Islet of Langerhans (tissue), 1 donor: Measurements from ENCODE around the gene RYR2.

Experiments used
- FAIRE-seq: peaks from one replicate; lab custom pipeline; 2011; peaks lifted over from hg19 to GRCh38; lab: Jason Lieb, UNC

RYR2 gene

DNA sequence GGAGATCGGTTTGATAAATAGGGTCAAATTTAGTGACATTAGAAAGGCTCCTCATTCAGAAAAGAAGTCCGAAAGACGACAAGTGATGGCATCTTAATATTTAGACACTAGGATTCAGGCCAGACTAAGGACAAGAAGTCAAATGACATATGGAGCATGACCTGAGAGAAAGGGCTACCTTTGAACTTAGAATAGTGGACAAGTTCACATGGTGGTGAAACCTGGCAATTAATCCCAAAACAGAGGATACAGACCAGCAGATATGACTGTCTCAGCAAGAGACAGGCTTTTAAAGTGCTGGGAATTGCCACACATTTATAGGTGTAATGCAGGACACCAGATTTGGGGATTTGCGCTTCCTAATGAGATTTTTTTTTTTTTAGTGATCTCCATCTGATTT is 703.6 kb downstream of the RYR2 start:
- FAIRE-seq: no peak

DNA sequence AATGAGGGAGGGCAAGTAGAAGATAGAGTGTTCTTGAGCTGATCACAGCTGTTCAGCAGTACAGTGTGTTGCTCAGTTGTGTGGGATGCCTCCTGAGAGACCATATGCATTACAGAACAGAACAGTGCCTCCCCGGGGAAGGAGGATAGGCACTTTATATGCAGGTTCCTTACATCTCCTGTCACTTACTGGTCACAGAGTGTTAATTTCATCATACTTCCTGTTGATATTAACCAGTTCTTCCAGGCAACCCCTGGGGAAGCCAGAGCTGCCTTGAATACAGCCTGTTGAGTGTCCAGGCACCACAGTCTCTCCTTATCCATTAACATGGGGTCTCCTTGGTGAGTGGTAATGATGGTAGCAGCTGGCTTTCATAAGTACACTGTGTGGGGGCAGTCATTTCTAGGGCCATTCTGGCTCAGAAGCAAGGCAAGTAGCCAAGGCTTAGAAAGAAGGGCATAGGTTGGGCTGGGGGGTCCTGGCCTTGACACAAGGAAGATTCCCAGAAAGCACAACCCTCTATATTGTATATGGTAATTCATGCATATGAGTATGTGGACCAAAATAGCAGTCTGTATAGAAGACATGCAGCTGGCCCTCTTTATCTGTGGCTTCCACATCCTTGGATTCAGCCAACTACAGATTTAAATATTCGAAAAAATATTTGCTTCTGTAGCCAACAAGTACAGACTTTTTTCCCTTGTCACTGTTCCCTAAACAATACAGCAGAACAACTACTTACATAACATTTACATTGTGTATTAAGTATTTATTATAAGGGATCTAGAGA is 706.4 kb downstream of the RYR2 start:
- FAIRE-seq: no peak

DNA sequence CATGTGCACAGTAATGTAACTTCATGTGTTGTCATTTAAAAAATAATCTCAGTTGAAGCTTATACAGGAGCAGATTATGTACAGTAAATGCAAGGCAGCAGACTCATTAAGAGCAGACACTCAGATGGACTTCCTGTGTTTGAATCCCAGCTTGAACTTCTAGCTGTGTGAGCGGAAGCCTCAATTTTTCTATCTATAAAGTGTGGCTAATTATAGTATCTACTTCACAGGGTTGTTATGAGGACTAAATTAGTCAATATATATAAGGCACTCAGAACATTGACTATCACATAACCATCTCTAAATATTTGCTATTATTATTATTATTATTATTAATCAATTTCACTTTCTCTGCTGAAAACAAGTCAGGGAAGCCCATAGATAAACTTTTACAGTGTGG is 707.1 kb downstream of the RYR2 start:
- no peak for FAIRE-seq

DNA sequence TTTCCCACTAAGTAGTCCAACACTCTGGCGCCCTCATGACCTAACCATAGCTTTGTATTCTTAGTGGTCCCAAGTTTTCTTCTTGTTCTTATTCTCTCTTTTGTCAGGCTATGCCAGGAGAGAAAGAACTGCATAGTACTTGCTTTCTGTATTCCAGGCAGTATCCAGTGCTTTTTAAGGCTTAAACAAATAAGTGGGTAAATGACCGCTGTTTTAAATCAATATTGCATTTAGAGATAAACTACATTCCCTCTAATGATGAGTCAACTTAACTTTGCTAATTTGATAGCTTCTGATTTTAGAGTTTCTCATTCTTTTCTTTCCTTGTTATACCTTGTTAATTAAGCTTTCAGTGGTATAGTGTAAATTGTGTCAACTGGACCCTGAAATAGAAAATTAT is 709.1 kb downstream of the RYR2 start:
- FAIRE-seq: no peak

DNA sequence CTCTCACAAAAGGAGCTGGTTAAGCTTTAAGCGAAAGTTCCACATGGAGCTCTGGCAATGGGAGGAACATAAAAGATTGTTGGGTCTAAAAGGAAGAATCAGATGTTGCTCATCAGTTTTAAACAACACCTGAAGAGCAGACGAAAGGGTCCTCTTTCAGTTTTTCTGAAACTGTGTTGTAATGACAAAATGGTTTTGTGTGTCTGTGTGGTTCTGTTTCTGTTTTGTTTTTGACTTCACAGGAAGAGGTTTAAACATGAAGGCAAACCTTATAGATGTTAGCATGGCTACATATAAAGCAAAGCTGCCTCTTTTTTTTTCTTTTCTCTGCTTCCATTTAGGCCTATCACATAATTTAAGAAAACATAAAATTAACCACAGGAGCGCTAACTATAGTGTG is 712.6 kb downstream of the RYR2 start:
- FAIRE-seq: no peak

DNA sequence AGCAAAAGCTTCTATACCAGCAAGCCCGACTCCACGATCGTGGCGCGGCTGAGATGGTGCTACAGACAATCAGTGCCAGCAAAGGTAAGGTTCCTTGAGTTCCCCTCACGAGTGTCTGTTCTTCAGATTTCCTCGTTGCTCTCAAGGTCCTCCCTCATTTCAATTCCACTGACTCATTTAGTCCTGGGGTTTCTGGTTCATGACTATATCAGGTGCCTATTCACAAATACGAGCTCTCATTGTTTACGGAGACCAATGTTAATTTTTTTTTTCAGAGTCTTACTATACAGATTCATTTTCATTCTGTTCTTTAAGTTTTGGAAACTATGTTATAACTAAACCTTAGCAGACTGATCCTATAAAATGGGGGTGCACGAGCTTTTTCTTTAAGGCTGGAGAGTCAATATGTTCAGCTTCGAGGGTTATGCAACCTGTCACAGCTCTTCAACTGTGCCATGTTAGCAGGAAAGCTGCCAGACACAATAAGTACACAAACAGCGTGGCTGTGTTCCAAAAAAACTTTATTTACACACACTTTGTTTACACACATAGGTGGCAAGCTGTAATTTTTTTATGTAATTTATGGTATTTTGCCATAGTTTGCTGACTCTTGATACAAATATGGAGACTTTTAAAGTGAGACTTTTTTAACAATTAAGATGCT is 714.5 kb downstream of the RYR2 start:
- peak; percentile 49 for FAIRE-seq

DNA sequence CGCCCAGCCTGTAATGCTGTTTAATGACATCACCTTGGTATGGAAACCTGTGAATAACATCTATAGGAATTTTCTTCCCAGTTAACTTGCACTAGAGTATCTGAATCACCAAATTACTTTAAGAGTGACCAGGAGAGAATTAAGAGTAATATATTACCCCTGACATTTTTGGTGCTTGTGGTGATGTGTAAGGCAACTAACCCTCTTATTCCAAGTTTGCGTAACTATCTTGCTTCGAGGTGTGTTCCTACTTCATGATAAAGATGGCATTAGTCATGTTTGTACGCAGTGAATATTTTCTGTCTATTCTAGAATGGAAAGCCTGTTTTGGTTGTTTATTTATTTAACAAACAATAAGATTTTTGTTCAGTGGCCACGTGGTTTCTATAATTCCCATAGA is 717.4 kb downstream of the RYR2 start:
- FAIRE-seq: no peak

DNA sequence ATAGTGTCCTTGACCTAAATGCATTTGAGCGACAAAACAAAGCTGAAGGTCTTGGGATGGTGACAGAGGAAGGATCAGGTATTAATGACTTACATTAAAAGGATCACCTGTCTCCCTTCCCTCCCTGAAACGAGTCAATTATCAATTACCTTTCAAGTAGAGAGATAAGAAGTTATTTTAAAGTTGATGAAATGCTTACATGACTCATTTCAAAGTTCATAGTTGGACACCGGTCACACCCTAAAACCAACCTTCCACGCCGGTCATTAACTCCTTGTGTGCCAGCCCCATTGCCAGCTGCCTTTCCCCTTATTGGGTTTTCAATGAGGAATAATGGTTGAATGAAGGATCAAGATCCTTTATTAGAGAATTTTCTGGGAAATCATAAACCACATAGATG is 719.0 kb downstream of the RYR2 start:
- no peak for FAIRE-seq

DNA sequence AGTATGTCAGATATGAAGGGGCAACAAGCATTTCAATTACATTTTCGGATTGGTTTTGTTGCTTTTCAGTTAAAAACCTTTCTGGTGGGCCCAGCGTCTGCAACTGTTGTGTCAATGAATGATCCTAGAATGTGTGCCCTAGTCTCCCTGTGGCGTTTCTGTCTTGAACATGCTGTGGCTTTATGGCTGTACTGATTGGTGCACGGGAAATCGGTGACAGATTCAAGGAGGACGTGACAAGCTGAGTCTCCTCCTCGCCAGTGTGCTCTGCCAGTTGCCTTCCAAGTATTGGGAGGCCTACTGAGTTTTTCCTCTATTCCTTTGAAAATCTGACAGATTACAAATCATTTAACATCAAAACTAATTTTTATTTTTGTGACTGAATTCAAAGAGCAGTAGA is 721.2 kb downstream of the RYR2 start:
- no peak for FAIRE-seq

DNA sequence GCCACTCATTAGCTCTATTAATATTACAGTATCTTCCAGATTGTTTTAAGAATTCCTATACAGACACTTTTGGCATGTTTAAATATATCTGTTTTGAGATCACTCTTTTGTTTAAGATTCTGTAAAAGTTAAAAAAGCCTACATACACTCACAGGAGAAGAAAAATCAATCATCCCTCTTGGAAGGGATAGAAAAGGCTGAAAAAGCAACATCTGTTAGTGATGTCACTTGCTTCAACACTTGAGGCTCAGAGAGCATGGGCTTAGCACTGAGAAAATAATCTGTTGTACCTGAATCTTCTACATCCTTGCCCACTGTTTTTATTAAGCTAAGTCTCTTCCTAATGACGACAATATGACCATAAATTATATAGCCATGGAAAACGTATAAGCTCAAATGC is 721.8 kb downstream of the RYR2 start:
- no peak for FAIRE-seq

DNA sequence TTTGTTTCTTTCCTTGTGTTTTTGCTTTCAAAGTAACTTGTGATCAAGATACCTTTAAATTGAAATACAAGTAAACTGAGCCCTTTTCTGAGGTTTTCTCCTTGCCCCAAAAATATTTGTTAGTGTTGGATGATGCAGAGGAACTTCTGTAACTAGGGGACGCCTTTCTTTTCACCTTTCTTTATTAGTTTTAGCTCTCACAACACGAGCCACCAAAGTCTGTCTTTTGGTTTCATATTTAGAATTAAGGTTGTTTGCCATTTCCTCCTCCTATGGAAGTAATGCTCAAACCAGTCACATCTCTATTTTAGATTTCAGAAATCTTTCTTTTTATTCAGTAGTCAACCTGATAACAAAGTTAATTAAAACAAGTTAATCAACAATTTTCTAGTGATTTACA is 727.9 kb downstream of the RYR2 start:
- no peak for FAIRE-seq

DNA sequence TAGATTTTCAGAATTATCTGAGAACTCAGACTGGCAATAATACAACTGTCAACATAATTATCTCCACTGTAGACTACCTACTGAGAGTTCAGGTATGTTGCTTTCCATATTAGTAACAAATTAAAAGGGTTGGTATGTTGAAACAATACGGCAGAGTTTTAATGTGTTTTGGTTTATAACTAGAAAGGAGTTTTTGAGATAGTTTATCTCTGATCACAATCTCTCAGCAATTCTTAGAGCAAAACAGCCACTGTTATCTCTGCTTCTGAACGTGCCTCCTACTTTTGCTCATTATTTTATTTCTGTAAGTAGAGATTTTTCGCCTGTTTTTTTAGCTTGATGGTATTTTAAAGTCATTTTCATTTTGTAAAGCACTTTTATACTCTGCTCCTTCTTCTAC is 730.0 kb downstream of the RYR2 start:
- FAIRE-seq: no peak

DNA sequence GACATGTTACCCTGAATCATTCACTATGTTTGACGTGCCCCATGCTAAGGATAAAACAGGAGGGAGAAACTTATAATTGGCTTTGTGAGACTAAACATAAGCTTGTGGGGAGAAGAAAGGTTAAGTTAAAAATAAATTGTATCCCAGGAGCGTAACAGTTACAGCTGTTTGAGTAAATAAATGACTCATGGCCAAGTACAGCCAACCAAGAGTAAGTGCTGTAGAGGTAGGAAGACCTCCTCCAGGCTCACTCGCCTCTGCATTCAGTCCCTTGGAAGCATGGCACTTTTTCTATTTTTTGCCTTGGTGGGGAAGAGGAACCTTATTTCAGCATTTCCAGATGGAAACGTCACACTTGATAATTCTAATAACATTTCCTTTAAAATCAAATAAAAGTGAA is 732.3 kb downstream of the RYR2 start:
- FAIRE-seq: no peak

DNA sequence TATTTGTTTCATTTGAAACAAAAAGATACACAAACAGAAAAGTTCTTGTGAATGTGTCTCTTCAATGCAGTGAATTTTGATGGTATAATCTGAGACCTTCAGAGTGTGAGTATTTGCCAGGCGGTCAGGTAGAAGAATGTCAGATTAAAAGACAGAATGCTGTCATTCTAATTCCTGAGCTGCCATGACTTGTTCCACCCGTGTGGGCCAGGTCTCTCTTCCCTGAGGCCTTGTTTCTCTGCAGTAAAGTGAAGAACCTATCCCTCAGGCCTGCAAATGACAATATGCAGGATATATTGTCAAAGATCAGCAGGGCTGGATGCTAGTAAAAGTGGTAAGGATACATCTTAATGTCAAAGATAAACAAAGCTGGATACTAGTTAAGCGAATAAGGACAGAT is 737.4 kb downstream of the RYR2 start:
- FAIRE-seq: no peak

DNA sequence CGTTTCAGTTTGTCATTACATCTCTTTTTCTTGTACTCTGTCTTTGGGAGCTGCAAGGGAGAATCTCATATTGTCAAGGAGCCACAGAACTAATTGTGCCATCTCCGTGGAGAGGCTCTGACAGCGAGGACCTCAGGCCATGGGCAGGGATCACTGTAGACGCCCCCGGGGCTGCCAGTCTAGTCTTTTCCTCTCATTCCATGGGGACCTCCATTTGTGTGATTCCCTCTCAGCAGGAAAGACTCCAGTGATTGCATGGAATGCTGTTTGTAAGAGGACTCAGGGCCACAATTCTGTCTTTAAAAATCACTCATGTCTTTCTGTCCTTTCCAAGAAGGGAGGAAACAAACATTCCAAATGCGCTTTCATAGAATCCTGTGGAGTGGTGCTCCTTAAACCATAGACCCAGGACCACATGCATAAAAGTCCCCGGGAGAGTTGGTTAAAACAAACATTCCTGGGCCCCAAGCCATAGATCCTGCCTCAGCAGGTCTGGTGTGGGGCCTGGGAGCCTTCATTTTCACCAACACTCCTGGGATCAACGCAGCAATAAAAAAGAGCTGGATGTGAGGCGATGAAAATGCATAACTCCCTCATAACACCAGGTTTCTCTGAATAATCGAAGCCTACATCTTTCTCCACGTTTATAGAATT is 744.2 kb downstream of the RYR2 start:
- no peak for FAIRE-seq

DNA sequence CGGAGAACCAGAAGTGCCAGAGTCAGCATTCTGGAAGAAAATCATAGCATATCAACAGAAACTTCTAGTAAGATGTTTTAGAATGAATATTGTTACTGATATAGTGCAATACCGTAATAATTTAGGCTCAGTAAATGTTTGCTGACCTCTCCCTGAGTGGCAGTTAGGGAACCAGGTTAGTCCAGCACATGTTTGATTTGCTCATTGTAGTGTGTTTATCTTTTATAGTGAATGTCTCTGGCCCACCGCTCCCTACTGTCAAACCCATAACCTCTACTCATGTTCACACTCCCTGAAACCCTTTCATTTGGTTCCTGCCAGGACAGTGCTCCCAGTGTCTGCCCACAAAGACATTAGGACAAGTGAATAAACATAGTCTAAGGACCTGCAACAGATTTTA is 746.1 kb downstream of the RYR2 start:
- no peak for FAIRE-seq

DNA sequence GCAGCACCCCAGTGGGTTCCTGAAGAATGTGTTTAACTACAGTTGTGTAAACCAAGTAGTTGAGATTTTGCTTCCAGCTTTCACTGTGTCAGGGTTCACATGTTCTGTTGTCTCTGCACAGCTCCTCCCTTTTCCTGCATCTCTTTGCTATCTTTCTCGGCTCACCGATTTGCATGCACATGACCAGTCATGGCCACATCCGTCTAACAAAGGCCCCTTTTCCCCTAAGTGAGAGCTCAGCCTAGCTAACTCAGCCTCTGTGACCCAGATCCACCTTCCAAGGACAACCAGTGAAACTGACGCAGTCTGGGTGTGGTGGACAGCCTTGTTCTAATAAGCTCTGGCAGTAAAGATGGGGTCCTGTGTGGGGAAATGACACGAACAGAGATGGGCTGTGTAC is 747.6 kb downstream of the RYR2 start:
- FAIRE-seq: no peak

DNA sequence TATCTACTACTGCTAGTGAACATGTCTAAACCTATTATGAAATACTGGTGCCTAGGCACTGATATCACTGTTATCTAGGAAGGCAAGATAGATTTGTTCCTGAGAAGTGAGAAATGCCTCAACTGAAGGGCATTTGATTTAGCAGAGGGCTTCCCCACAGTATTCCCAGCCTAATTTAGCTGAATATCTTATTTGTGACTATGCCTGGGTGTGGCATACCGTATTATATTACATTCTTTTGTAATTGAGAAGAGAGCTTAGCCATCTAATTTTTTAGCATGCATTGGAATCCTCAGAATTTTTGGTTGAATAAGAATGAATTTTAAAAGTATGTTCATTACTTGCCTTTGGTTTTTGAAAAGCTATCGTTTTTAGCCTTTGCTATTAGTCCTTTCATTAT is 749.6 kb downstream of the RYR2 start:
- no peak for FAIRE-seq

DNA sequence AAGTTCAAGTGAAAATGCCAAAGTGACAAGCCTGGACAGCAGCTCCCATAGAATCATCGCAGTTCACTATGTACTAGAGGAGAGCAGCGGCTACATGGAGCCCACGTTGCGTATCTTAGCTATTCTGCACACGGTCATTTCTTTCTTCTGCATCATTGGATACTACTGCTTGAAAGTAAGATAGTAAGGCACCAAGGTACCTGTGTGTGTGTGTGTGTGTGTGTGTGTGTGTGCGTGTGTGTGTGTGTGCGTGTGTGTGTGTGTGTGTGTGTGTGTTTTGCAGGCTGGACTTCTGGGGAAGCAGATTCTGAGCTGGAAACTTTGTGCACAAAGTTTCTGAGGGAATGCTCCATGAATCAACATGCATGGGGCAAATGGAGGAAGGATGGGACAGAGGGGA is 750.2 kb downstream of the RYR2 start:
- FAIRE-seq: no peak

DNA sequence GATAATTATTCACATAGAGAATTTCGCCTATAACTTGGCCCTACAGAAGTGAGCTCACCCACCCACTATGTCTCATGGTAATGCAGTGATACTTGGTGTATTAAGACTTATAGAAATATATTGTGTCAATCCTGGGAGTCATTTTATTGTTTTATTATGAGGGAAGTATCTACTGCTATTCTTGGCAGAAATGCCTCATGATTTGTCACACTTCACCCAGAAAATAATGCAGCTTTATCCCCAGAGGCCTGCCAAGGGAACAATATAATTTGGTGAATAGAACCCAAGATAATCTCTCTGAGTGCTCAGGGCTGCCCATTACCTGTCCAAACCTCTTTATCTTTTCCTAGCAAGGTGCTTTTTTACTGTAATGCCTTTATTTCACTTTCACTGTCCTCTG is 750.7 kb downstream of the RYR2 start:
- FAIRE-seq: no peak

DNA sequence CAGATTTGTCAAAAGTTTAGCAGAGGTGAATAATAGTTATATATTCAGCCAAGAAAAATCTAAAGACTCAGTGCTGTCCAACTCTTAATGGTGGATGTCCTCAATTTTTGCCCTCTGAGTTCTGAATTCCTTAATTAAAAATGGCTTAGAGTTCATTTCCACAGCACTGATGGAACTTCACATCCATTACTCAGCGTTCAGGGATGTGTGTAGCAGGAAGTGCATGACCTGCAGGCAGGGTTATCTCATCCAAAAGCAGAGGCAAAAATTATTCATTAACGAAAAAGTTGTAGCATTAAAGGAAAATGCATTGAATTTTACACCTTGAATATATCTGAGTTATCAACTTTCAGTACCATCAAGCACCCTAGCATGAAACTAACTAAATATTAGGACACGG is 752.1 kb downstream of the RYR2 start:
- FAIRE-seq: no peak

DNA sequence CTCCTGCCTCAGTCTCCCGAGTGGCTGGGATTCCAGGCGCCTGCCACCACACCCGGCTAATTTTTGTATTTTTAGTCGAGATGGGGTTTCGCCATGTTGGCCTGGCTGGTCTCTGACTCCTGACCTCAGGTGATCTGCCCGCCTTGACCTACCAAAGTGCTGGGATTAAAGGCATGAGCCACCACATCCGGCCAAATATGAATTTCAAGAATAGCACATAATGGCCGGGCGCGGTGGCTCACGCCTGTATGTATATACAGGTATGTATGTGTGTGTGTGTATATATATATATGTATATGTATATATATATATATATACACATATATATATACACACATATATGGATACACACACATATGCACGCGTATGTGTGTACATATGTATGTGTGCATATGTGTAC is 753.6 kb downstream of the RYR2 start:
- FAIRE-seq: no peak

DNA sequence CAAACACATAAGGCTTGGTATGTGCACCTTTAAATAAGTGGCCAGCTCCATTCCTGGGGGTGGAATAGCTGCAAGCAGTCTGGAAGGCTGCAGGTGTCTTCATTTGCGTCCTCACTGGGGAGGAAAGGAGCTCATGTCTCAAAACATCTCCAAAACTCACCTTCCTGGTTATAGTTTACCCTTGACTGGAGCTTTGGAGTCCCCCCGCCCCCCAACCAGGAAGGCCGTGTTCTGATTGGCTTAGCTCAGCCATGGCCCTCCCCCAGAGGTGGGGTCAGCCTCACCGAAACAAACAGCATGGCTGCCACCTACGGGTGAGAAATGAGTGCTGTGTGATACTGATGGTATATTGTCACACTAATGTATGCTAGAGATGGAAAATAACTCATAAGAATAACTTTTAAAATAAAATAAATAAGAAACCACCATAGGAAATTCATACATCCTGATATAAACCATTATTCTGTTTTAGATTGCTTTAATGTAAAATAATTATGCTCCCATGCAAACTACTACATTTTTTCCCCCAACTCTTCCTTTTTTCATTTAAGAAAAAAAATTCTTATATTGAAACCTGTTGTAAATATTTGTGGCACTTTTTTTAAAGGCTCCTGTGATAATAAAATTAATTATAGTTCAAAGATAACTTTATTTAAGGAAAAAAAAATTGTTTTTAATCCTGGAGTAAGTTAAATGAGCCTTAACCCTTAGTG is 757.9 kb downstream of the RYR2 start:
- FAIRE-seq: peak; percentile 17
